ENCODE measurements around the gene HDAC10. TPM values are rescaled to one million over a fixed set of nuclear protein-coding genes. Genes with fewer than 3 reads are reported as not detected.

The HDAC10 gene
- total RNA-seq, 2 donors from 2014 or later = 57.2 to 62.8 TPM

GRCh38 chr22:50209893-50210292 is 41.2 kb downstream of the HDAC10 start:
- 68 to 72% methylated on average over 16 to 20 of the region's 20 CpGs for WGBS, 2 experiments (ENCODE audit: insufficient coverage in 1 of 2, insufficient read length in 1 of 2)
- Histone ChIP-seq H3K9me3 (ENCODE audit: control insufficient read depth, low read length) (peaks cover 7% of the 10 kb centered on the region), H3K36me3 (ENCODE audit: control insufficient read depth, insufficient read depth, low read length) (peaks cover 57% of the 10 kb centered on the region), H3K4me1 (ENCODE audit: control insufficient read depth, insufficient read depth, low read length) (no peaks in the 10 kb centered on the region), H3K4me3 (ENCODE audit: low read length) (no peak overlapping the region), H3K9ac (ENCODE audit: extremely low read depth, low read length, poor library complexity, severe bottlenecking) (no peak overlapping the region), H3K27ac (ENCODE audit: low read depth, low read length) (no peak overlapping the region), H3K27me3 (ENCODE audit: control insufficient read depth, insufficient read depth, low read length, poor library complexity, severe bottlenecking) (no peaks in the 10 kb centered on the region)
- no peaks in the 10 kb centered on the region for H3K27me3 Mint-ChIP-seq (ENCODE audit: insufficient read depth)
- H3K9me3 Mint-ChIP-seq = no peaks in the 10 kb centered on the region
- no peaks in the 10 kb centered on the region for H3K4me1 Mint-ChIP-seq
- H3K27ac Mint-ChIP-seq = no peak overlapping the region
- peak; percentile 79 for DNase-seq
- no peak overlapping the region for H3K4me3 Mint-ChIP-seq
- TF ChIP-seq CTCF (conservative IDR thresholded peaks at IDR 0.05) = peak; percentile 91
- H3K36me3 Mint-ChIP-seq (ENCODE audit: low read depth) = peaks cover 55% of the 10 kb centered on the region

- Mint-ChIP-seq H3K9me3 (no peaks in the 10 kb centered on the region), H3K4me1 (no peaks in the 10 kb centered on the region), H3K36me3 (ENCODE audit: low read depth) (peaks cover 51% of the 10 kb centered on the region), H3K27ac (no peak overlapping the region), H3K4me3 (no peak overlapping the region), H3K27me3 (ENCODE audit: insufficient read depth) (no peaks in the 10 kb centered on the region)
- Histone ChIP-seq H3K36me3 (ENCODE audit: control insufficient read depth, insufficient read depth, low read length) (peaks cover 53% of the 10 kb centered on the region), H3K9me3 (ENCODE audit: control insufficient read depth, low read length) (peaks cover 7% of the 10 kb centered on the region), H3K4me1 (ENCODE audit: control insufficient read depth, insufficient read depth, low read length) (no peaks in the 10 kb centered on the region), H3K27me3 (ENCODE audit: control insufficient read depth, insufficient read depth, low read length, poor library complexity, severe bottlenecking) (no peaks in the 10 kb centered on the region), H3K9ac (ENCODE audit: extremely low read depth, low read length, poor library complexity, severe bottlenecking) (no peak overlapping the region), H3K27ac (ENCODE audit: low read depth, low read length) (no peak overlapping the region), H3K4me3 (ENCODE audit: low read length) (no peak overlapping the region)
- WGBS, 2 experiments (ENCODE audit: insufficient coverage in 1 of 2, insufficient read length in 1 of 2) = 92 to 94% methylated on average over 17 to 31 of the region's 31 CpGs
- DNase-seq = no peak
- no peak for TF ChIP-seq CTCF (conservative IDR thresholded peaks at IDR 0.05)
These were observed 41.8 kb downstream of the HDAC10 start for GRCh38 chr22:50208939-50209892.

GRCh38 chr22:50208430-50208938 is 42.6 kb downstream of the HDAC10 start:
- Mint-ChIP-seq H3K9me3 (no peaks in the 10 kb centered on the region), H3K27me3 (ENCODE audit: insufficient read depth) (no peaks in the 10 kb centered on the region), H3K36me3 (ENCODE audit: low read depth) (peaks cover 51% of the 10 kb centered on the region), H3K4me3 (no peak overlapping the region), H3K27ac (no peak overlapping the region), H3K4me1 (no peaks in the 10 kb centered on the region)
- H3K9ac ChIP-seq (ENCODE audit: extremely low read depth, low read length, poor library complexity, severe bottlenecking) = no peak overlapping the region
- WGBS, 2 experiments (ENCODE audit: insufficient coverage in 1 of 2, insufficient read length in 1 of 2) = 93 to 95% methylated on average over 18 to 22 of the region's 22 CpGs
- no peak for TF ChIP-seq CTCF (conservative IDR thresholded peaks at IDR 0.05)
- DNase-seq = no peak
- no peaks in the 10 kb centered on the region for H3K4me1 ChIP-seq (ENCODE audit: control insufficient read depth, insufficient read depth, low read length)
- no peaks in the 10 kb centered on the region for H3K27me3 ChIP-seq (ENCODE audit: control insufficient read depth, insufficient read depth, low read length, poor library complexity, severe bottlenecking)
- H3K4me3 ChIP-seq (ENCODE audit: low read length) = no peak overlapping the region
- H3K36me3 ChIP-seq (ENCODE audit: control insufficient read depth, insufficient read depth, low read length) = peaks cover 52% of the 10 kb centered on the region
- no peak overlapping the region for H3K27ac ChIP-seq (ENCODE audit: low read depth, low read length)
- peaks cover 8% of the 10 kb centered on the region for H3K9me3 ChIP-seq (ENCODE audit: control insufficient read depth, low read length)
